CD4-positive, alpha-beta T cell treated with Interleukin-15 for 1 hour (primary cell): Measurements from ENCODE around the gene PPP1R1C.

Source experiments
- DNase-seq: peaks from one replicate; pipeline ENCODE4 v3.0.0-alpha.2; 2020

The PPP1R1C gene

GRCh38 chr2:182115258-182115657 lies 129.6 kb downstream of the PPP1R1C start:
- no peak for DNase-seq

GRCh38 chr2:182116774-182117173 lies 131.1 kb downstream of the PPP1R1C start:
- no peak for DNase-seq

GRCh38 chr2:182117196-182117595 lies 131.5 kb downstream of the PPP1R1C start:
- DNase-seq: no peak

GRCh38 chr2:182128821-182129707 lies 143.4 kb downstream of the PPP1R1C start:
- DNase-seq: no peak

GRCh38 chr2:182132605-182133004 lies 147.0 kb downstream of the PPP1R1C start:
- DNase-seq: no peak

- DNase-seq: no peak
Observed at GRCh38 chr2:182133195-182133891, 147.7 kb downstream of the PPP1R1C start.

GRCh38 chr2:182134201-182134600 lies 148.5 kb downstream of the PPP1R1C start:
- no peak for DNase-seq

GRCh38 chr2:182142062-182142461 lies 156.4 kb downstream of the PPP1R1C start:
- no peak for DNase-seq

GRCh38 chr2:182144041-182144775 lies 158.6 kb downstream of the PPP1R1C start:
- no peak for DNase-seq

GRCh38 chr2:182144776-182145165 lies 159.1 kb downstream of the PPP1R1C start:
- no peak for DNase-seq

GRCh38 chr2:182148344-182148743 lies 162.7 kb downstream of the PPP1R1C start:
- no peak for DNase-seq

- no peak for DNase-seq
Observed at GRCh38 chr2:182163878-182164277, 178.2 kb downstream of the PPP1R1C start.

- DNase-seq: no peak
Observed at GRCh38 chr2:182164686-182165085, 179.0 kb downstream of the PPP1R1C start.

GRCh38 chr2:182165202-182165601 lies 179.5 kb downstream of the PPP1R1C start:
- no peak for DNase-seq

- no peak for DNase-seq
Observed at GRCh38 chr2:182166406-182166805, 180.8 kb downstream of the PPP1R1C start.

- DNase-seq: no peak
Observed at GRCh38 chr2:182166841-182167240, 181.2 kb downstream of the PPP1R1C start.
